Adrenal gland (tissue), 5 donors: ENCODE data around the gene GPR158.

Source experiments
- CTCF ChIP-seq, 6 experiments: fragments of 450-650 bp in 4 of 6; fragments of 200-600 bp in 2 of 6; sonication (generic) in 1 of 6; IDR thresholded peaks; 1 replicate in 5 of 6; 2 replicates in 1 of 6; pipeline versions ENCODE4 v1.5.1 to v1.8.0; 2016 to 2021; ENCODE audit warnings: antibody characterized with exemption in 6 of 6, mild to moderate bottlenecking in 2 of 6, moderate library complexity in 1 of 6
- POLR2A ChIP-seq, 2 donors: fragments of 450-650 bp; IDR thresholded peaks; one replicate each; pipeline ENCODE4 v1.6.1; 2017; ENCODE audit warnings: antibody characterized with exemption in 2 of 2, mild to moderate bottlenecking in 2 of 2, moderate library complexity in 1 of 2
- donor health status: DM: no; HTN: no; CAD: no.

- TF ChIP-seq CTCF (IDR thresholded peaks at IDR 0.05) = no peak
- no peak for TF ChIP-seq POLR2A (IDR thresholded peaks at IDR 0.05)
Observed at GRCh38 chr10:25536027-25536426, 361.2 kb downstream of the GPR158 start.
